HL-60 (cell line): Measurements from ENCODE around the gene DDRGK1.

ENCODE experiments used
- CTCF ChIP-seq: IDR thresholded peaks from one replicate; pipeline ENCODE4 v1.5.1; 2011; ENCODE audit warnings: low read length, control low read depth, inconsistent platforms; ENCODE audit not compliant: insufficient read depth
- GABPA ChIP-seq: IDR thresholded peaks from 2 replicates; pipeline ENCODE4 v1.6.1; 2012; ENCODE audit warnings: low read depth
- POLR2AphosphoS5 ChIP-seq: IDR thresholded peaks from 2 replicates; pipeline ENCODE4 v1.6.1; 2012; ENCODE audit warnings: low read depth
- REST ChIP-seq: IDR thresholded peaks from 2 replicates; pipeline ENCODE4 v1.6.1; 2012; ENCODE audit warnings: low read depth; ENCODE audit not compliant: insufficient replicate concordance

GRCh38 chr20:3218307-3218988, 14.0 kb upstream of the DDRGK1 start:
- TF ChIP-seq CTCF (peak; percentile 56), POLR2AphosphoS5 (peak; percentile 18; the same call in 1 of the 2 replicates), REST (no peak), GABPA (no peak)
